Activated CD4-positive, CD25-positive, alpha-beta regulatory T cell (primary cell): ENCODE measurements around the gene RUNX1.

ENCODE experiments used
- DNase-seq, 4 experiments: peaks; one replicate each; lab custom pipeline; 2025; lab: John Stamatoyannopoulos, UW

RUNX1 gene

DNA sequence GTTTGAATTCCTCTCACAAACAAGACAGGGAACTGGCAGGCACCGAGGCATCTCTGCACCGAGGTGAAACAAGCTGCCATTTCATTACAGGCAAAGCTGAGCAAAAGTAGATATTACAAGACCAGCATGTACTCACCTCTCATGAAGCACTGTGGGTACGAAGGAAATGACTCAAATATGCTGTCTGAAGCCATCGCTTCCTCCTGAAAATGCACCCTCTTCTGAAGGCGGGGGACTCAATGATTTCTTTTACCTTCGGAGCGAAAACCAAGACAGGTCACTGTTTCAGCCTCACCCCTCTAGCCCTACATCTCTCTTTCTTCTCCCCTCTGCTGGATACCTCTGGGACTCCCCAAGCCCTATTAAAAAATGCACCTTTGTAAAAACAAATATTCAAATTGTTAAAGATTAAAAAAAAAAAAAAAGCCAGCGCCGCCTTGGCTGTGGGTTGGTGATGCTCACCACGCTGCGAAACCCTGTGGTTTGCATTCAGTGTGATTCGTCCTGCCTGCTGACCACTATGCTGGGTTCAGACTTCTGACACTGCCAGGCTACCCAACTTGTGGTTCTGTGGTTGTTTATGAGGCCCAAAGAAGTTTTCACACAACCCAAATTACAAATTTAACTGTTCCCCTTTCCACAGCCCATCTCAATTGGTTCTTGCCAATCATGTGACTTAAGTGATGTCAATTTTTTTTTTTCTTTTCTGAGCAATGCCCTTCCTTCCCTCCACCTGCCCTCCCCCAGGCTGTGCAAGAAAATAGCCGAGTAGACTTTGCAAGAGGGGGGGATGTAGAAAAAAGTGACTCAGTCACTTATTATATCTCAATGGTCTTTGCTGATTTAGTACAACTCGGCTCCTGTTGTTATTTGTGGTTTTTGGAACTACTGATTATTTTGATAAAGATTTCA, at the start of gene RUNX1:
TSS of gene RUNX1 (minus strand) at position 597 of the 912 bp plus-strand sequence.
- peak; percentile 29 to 51 (median 43) for DNase-seq

- no peak for DNase-seq
These were observed 48.4 kb upstream of the RUNX1 start for GRCh38 chr21:35097525-35097924.

GRCh38 chr21:35096959-35097358, 47.9 kb upstream of the RUNX1 start:
- DNase-seq: no peak

DNA sequence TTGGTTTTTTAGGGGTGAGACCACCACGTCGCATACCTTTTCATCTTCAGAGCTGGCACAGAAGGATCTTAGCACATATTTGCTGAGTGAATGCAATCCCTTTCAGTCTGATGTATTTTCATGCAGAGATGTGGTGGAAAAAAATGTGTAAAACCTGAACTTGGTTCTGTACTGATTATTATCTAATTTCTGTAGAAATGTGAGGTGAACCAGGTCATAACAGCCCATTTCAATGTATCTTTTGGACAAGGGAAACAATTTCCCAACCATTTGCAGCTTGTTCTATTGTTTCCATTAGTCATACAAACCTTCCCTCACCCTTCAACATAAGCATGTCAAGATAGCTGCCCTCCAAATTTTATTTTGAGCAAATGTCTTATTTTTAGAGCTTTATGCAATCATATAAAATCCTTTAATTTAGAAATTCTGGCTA, 46.8 kb upstream of the RUNX1 start:
- DNase-seq: no peak

GRCh38 chr21:35093514-35093913, 44.4 kb upstream of the RUNX1 start:
- DNase-seq: no peak

DNA sequence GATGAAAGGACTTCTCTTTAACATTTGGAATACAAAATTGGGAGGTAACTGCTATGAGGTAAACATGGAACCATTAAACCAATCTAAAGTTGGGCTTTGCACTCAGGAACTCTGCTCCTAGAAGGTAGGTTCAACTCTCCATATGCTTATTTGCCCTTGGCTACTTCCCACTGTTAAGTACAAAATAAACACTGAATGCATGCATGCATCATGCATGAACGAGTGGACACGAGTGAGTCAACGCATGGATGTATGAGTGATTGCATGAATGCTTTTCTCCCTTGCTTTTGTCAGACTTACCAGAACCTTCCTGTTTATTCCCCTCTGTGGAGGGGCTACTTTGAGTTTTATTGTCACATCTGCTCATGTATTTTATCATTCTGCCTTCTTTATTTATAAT, 42.4 kb upstream of the RUNX1 start:
- no peak for DNase-seq

GRCh38 chr21:35090403-35090802, 41.3 kb upstream of the RUNX1 start:
- no peak for DNase-seq

DNA sequence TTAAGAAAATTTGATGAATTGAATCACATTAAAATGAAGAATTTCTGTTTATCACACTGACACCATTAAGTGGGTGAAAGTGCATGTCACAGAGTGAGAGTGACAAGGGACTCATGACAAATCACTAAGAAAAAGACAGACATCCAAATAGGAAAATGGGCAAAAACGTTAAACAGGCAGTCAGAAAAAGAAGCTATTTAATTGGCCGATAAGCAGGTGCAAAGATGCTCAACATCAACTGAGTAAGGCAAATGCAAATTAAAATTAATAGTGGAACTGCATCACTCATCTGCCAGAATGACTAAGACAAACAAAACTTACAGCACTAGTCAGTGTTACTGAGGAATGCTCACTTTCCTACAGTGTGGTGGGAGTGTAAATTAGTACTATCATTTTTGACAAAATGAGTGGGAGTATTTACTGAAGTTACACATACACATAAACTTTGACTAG, 39.2 kb upstream of the RUNX1 start:
- no peak for DNase-seq

DNA sequence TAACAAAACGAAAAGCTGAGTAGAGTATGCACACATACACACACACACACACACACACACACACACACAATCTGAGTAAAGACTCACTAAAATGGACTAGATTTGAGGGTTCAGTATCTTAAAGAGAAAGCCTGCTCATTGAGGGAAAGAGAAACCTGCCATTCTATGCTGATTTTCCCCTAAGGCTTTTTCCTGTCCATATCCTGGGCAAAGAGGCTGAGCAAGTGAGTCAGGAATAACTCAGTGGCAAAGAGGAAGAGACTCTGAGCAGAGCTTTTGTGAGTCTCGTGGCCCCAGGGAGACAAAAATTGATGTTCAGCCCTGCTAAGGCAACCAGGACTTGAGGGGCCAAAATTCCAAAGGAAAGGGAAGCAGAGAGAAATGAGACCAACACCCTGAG, 37.3 kb upstream of the RUNX1 start:
- DNase-seq: no peak

DNA sequence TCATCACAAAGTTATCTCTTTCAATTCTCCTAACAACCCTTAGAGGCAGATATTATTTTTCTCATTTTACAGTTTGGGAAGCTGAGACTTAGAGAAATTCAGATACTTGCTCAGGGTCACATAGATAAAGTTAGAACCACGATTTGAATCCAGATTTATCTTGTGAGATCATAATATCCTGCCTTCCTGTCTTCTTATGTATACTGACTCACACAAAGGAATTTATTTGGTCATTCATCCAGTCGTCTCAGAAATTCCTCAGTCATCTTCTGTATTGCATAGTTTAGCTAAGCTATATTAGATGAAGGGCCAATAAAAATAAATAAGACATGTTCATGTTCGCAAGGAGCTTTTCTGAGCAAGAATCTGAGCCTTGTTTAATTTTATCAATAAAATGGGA, 35.8 kb upstream of the RUNX1 start:
- no peak for DNase-seq

DNA sequence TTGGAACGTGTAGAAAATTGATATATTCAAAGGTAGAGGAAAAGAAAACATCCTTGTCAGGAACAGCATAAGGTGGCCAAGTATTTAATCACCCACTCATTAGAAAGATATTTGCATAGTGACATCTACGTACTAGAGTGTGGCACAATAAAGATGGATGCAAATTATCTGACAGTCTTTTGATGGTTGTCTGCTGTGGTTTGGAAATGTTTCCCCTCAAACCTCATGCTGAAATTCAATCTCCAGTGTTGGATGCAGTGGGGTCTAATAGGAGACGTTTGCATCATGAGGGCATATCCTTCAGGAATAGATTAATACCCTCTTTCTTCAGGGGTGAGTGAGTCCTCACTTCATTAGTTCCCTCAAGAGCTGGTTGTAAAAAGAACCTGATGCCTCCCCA, 34.1 kb upstream of the RUNX1 start:
- no peak for DNase-seq

DNA sequence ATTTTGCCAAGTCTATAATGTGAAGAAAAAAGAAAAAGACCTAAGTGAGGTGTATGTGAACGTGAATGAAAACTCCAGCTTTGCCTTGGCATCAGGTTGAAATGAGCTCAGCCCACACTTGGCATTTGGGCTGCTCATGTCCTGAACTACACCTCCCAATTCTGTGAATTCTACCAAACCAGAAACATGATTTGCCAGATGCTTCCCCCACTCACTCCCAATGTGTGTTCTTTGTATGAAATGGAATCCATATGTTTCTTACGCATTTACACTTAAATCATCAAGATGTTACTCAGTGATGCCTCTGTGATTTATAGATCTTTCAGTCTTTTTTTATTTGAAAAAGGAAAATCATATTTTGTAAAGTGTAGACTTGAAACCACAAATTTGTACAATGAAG, 32.8 kb upstream of the RUNX1 start:
- no peak for DNase-seq

- no peak for DNase-seq
These were observed 30.1 kb upstream of the RUNX1 start for GRCh38 chr21:35079181-35079580.

GRCh38 chr21:35077975-35078374, 28.9 kb upstream of the RUNX1 start:
- no peak for DNase-seq

DNA sequence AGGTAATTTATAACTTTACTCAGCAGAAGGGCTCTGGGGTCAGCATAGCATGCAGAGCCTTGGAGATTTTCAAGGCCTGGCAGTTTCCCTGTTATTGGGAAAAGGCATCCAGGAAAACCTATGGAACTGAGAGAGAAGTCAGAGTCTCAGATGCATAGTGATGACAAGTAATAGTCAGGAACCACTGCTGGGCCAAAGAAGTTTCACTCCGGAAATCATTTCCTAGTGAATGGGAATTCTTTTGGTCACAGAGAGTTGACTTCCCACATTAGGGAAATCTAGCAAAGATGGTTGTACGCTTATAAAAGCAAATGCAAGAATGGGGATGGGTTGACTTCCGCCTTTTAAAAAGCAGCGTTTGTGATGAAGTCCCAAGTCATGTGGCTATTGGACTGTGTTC, 28.4 kb upstream of the RUNX1 start:
- no peak for DNase-seq

DNA sequence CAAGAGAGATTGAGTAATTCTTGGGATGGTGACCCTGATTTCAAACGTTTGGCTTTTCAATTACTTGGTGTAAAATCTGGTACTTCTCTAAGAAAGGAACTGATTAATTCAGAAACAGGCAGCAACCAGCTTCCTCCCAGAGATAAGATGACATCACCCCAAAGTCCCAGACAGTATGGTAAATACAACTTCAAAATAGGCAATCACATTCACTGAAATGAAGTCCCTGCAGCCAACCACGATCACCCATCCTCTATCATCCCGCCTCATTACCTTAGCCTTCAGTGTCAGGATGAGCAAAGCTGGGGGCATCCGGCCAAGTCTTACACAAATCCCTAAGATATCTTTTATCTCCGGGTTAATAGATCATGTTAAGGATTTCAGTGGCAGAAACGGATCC, 26.4 kb upstream of the RUNX1 start:
- DNase-seq: no peak

DNA sequence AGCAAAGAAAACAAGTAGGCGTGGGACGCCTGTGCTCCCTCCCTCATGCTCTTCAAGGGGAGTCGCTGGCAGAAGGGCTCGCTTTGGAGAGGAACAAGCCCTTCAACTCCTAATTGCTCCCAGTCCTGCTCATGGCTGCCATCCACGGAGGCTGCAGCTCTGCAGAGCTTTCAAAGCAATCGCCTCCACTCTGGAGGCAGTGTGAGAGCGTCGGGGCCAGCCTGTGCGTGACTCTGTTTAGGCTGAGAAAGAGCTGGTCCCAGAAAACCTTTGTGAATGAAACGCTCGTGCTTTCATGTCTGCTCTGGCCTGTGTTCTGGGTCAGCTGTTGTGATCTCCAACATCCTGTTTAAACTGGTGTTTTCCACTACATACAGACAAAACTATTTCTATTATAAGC, 23.9 kb upstream of the RUNX1 start:
- no peak for DNase-seq

DNA sequence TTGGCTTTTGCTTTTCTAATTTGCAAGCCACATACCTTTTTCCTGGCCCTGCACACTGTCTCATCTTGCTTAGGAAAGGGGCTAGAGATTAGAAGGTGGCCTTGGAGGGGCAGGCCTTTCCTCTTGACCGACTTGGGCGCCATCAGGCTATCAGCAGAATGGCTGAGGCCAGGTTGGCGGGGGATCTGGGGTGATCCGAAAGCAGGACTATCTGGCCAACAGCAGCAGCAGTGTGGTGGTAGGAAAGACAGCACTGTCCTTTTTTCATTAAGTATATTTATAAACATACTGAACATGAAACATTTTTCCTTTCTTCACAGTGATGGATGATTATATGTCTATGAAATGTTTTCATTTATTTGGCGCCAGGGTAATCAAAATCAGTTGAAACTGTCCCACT, 23.5 kb upstream of the RUNX1 start:
- DNase-seq: no peak

DNA sequence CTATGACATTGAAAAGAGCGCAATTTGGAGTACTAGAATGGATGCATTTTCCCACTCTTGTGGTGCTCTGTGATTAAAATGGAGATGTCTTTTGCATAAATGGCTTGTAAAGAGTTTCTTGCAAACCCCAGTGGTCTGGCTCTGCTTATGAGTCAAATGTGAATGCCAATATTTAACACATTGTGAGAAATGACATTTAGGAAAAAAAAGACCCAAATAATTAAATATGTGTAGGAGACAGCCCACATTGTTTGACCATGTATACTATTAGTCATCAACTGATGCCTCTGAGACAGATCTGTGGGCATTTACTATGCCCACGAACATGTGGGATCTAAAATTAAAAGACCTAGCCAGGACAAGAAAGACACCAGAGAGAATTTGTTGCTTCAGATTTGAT, 22.2 kb upstream of the RUNX1 start:
- no peak for DNase-seq

DNA sequence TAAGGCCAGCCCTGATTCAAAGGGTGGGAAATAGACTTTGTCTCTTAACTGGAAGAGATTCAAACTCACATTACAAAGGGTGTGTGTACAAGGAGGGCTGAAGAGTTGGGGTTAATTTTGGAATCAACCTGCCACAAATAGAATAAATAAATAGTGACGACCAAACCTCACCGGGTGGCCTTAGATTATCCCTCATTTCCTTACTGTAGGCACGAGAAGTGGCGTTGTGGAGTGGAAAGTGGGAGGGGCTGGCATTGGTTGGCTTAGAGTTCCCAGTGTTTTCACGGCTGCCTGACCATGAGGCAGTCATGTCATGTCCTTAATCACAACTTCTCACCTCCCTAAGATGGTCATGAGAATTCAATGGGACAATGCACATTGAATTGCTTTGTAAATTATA, 21.3 kb upstream of the RUNX1 start:
- no peak for DNase-seq

DNA sequence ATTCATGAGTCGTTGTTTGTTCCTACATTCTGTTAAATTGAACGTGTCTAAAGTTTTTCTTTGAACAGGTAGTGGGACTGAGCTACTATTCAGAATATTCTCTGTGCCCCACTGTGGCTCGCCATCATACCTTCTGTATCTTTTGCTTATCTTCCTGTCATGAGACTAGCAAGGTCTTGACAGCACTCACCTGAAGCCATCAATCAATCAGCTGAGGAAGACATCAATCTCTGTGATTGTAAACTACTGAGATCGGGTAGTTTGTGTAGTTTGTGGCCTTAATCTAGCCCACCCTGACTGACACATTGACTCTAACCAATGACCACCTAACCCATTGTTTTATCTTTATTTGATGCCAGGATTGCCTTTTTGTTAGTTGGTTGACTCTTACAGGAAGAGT, 17.7 kb upstream of the RUNX1 start:
- no peak for DNase-seq

GRCh38 chr21:35063428-35064172, 14.5 kb upstream of the RUNX1 start:
- DNase-seq: no peak

DNA sequence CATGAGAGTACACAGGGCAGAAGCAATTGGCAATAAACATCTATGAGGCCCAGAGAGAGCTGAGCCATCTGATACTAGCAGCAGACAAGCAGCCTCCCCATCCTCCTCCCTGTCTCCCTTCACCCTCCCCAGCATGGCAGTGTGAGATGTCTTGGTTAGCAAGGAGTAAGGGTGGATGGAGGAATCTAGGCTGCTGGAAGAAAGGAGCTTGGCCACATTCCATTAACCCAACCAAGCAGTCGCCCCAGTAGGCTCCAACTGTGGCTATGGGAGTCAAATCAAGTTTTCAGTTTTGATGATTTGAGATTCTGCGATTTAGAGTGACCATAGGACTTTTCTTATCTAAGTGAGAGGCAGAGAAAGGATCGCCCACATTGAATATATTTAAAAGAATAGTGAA, 12.9 kb upstream of the RUNX1 start:
- no peak for DNase-seq
